HCT116 (cell line): ENCODE measurements around the gene GALNT13. TPM values are rescaled to one million over a fixed set of nuclear protein-coding genes. Genes with fewer than 3 reads are reported as not detected.

Source experiments
- ATAC-seq: fragments of 200-7000 bp; cut with Tn5 transposase; 2 replicates; pipeline ENCODE4 v1.9.1; 2020; ENCODE audit warnings: mild to moderate bottlenecking, moderate library complexity
- BruUV-seq: library from RNA; stranded (reverse); fragments of 400-500 nt; replicated peaks from 2 replicates; lab custom pipeline; 2021; lab: Mats Ljungman, UMichigan
- CTCF ChIA-PET: fragments of 300-600 bp; sonication (Branson Sonifier 250); formaldehyde crosslinking; loops from one replicate; lab custom pipeline; 2021; ENCODE audit warnings: antibody characterized with exemption; lab: Charles Lee
- POLR2A ChIA-PET: fragments of 300-600, 350-600 bp; sonication (Branson Sonifier 250); formaldehyde crosslinking; loops from one replicate; lab custom pipeline; 2021; ENCODE audit warnings: antibody characterized with exemption; lab: Charles Lee
- RAD21 ChIA-PET, 2 experiments: fragments of 300-600 bp; sonication (Branson Sonifier 250); formaldehyde crosslinking; loops; one replicate each; lab custom pipeline; 2023; ENCODE audit warnings: low total read pairs in 2 of 2; ENCODE audit not compliant: uncharacterized antibody in 2 of 2, unreplicated experiment in 2 of 2, low non-redundant PET in 1 of 2; lab: Charles Lee
- DNase-seq: peaks from one replicate; pipeline ENCODE4 v3.0.0-alpha.2; 2010; ENCODE audit warnings: low read depth, low spot score
- H2AFZ ChIP-seq: fragments of 200-600 bp; shearing (Covaris generic), sonication (generic); 2 replicates; pipeline ENCODE4 v1.6.1; 2017; ENCODE audit warnings: low read depth, mixed run types, mixed read lengths, antibody characterized with exemption, low read length; ENCODE audit not compliant: poor library complexity, severe bottlenecking
- H3K27ac ChIP-seq: 2 replicates; pipeline ENCODE4 v1.5.1; 2012; ENCODE audit warnings: low read depth, low read length
- H3K27me3 ChIP-seq: fragments of 200-600 bp; sonication (generic); 2 replicates; pipeline ENCODE4 v1.6.1; 2016; ENCODE audit warnings: mixed run types, low read length, mixed read lengths; ENCODE audit not compliant: insufficient read depth
- H3K36me3 ChIP-seq, 2 experiments: fragments of 200-500 bp in 1 of 2; fragments of 200-600 bp in 1 of 2; sonication (Bioruptor generic) in 1 of 2; sonication (generic) in 1 of 2; 2 replicates each; pipeline versions ENCODE4 v1.5.1 to v1.6.1; 2014 to 2016; ENCODE audit warnings: low read length in 2 of 2, inconsistent platforms in 1 of 2, mixed read lengths in 1 of 2, mixed run types in 1 of 2; ENCODE audit not compliant: insufficient read depth in 2 of 2, control insufficient read depth in 1 of 2
- H3K4me1 ChIP-seq, 2 experiments: fragments of 200-600 bp in 1 of 2; sonication (generic) in 1 of 2; 2 replicates each; pipeline versions ENCODE4 v1.5.1 to v1.6.1; 2012 to 2017; ENCODE audit warnings: low read length in 2 of 2, inconsistent platforms in 1 of 2, mild to moderate bottlenecking in 1 of 2, mixed read lengths in 1 of 2, mixed run types in 1 of 2, moderate library complexity in 1 of 2; ENCODE audit not compliant: insufficient read depth in 2 of 2, control insufficient read depth in 1 of 2
- H3K4me2 ChIP-seq: fragments of 200-600 bp; sonication (generic); 2 replicates; pipeline ENCODE4 v1.6.1; 2017; ENCODE audit warnings: mixed run types, low read length, mixed read lengths
- H3K4me3 ChIP-seq, 2 experiments: fragments of 200-600 bp in 1 of 2; sonication (generic) in 1 of 2; replicated peaks in 1 of 2; 2 replicates each; pipeline ENCODE4 v1.5.1; 2011 to 2016; ENCODE audit warnings: low read length in 2 of 2, control low read depth in 1 of 2, low read depth in 1 of 2, mild to moderate bottlenecking in 1 of 2, mixed read lengths in 1 of 2, mixed run types in 1 of 2
- H3K79me2 ChIP-seq: fragments of 200-600 bp; sonication (generic); 2 replicates; pipeline ENCODE4 v1.6.1; 2017; ENCODE audit warnings: mild to moderate bottlenecking, mixed run types, low read length, moderate library complexity, mixed read lengths; ENCODE audit not compliant: insufficient read depth
- H3K9ac ChIP-seq: fragments of 200-600 bp; sonication (generic); 2 replicates; pipeline ENCODE4 v1.6.1; 2016; ENCODE audit warnings: low read length, mixed read lengths
- H3K9me2 ChIP-seq: fragments of 200-600 bp; sonication (generic), shearing (Covaris generic); 2 replicates; pipeline ENCODE4 v1.6.1; 2017; ENCODE audit warnings: mixed run types, mild to moderate bottlenecking, moderate library complexity; ENCODE audit not compliant: insufficient read depth
- H3K9me3 ChIP-seq, 2 experiments: fragments of 200-500 bp in 1 of 2; fragments of 200-600 bp in 1 of 2; sonication (Bioruptor generic) in 1 of 2; sonication (generic) in 1 of 2; 2 replicates each; pipeline ENCODE4 v1.6.1; 2014 to 2017; ENCODE audit warnings: low read length in 2 of 2, mixed read lengths in 2 of 2, inconsistent platforms in 1 of 2, low read depth in 1 of 2, mild to moderate bottlenecking in 1 of 2, mixed run types in 1 of 2, moderate library complexity in 1 of 2; ENCODE audit not compliant: control insufficient read depth in 1 of 2, insufficient read depth in 1 of 2
- H4K20me1 ChIP-seq: fragments of 200-600 bp; sonication (generic), shearing (Covaris generic); 2 replicates; pipeline ENCODE4 v1.6.1; 2017; ENCODE audit warnings: mixed run types, mild to moderate bottlenecking, moderate library complexity; ENCODE audit not compliant: insufficient read depth
- ATF3 ChIP-seq: IDR thresholded peaks from 2 replicates; pipeline ENCODE4 v1.6.1; 2012
- CBX3 ChIP-seq: IDR thresholded peaks from 2 replicates; pipeline ENCODE4 v1.6.1; 2012; ENCODE audit warnings: low read depth
- CEBPB ChIP-seq: IDR thresholded peaks from 2 replicates; pipeline ENCODE4 v1.6.1; 2012; ENCODE audit warnings: low read depth
- EGR1 ChIP-seq: IDR thresholded peaks from 2 replicates; pipeline ENCODE4 v1.6.1; 2012; ENCODE audit warnings: low read depth
- ELF1 ChIP-seq: IDR thresholded peaks from 2 replicates; pipeline ENCODE4 v1.6.1; 2012; ENCODE audit warnings: low read depth, borderline replicate concordance
- EZH2 ChIP-seq: fragments of 200-600 bp; sonication (generic); IDR thresholded peaks from 2 replicates; pipeline ENCODE4 v1.6.1; 2017; ENCODE audit warnings: antibody characterized with exemption, mixed run types
- EZH2phosphoT487 ChIP-seq: fragments of 200-600 bp; IDR thresholded peaks from 2 replicates; pipeline ENCODE4 v1.6.1; 2018; ENCODE audit warnings: antibody characterized with exemption, borderline replicate concordance
- FOSL1 ChIP-seq: IDR thresholded peaks from 2 replicates; pipeline ENCODE4 v1.6.1; 2012; ENCODE audit warnings: low read depth
- JUND ChIP-seq: IDR thresholded peaks from 2 replicates; pipeline ENCODE4 v1.6.1; 2012
- MAX ChIP-seq: IDR thresholded peaks from 2 replicates; pipeline ENCODE4 v1.6.1; 2012
- POLR2AphosphoS5 ChIP-seq: IDR thresholded peaks from 2 replicates; pipeline ENCODE4 v1.6.1; 2011; ENCODE audit warnings: mild to moderate bottlenecking, low read depth, low read length, moderate library complexity
- RAD21 ChIP-seq: IDR thresholded peaks from 2 replicates; pipeline ENCODE4 v1.6.1; 2012; ENCODE audit warnings: low read depth, mild to moderate bottlenecking
- REST ChIP-seq: IDR thresholded peaks from 2 replicates; pipeline ENCODE4 v1.6.1; 2012; ENCODE audit warnings: low read depth
- SIN3A ChIP-seq: IDR thresholded peaks from 2 replicates; pipeline ENCODE4 v1.6.1; 2012; ENCODE audit warnings: low read depth
- SRF ChIP-seq: IDR thresholded peaks from 2 replicates; pipeline ENCODE4 v1.6.1; 2012; ENCODE audit warnings: low read depth
- TCF7L2 ChIP-seq: IDR thresholded peaks from 2 replicates; pipeline ENCODE4 v1.7.0; 2011; ENCODE audit warnings: borderline replicate concordance, inconsistent platforms; ENCODE audit not compliant: insufficient read depth, insufficient read length; ENCODE audit errors: extremely low read depth
- YY1 ChIP-seq: IDR thresholded peaks from 2 replicates; pipeline ENCODE4 v1.6.1; 2011; ENCODE audit warnings: low read length, low read depth, moderate library complexity, mild to moderate bottlenecking; ENCODE audit not compliant: insufficient replicate concordance; ENCODE audit errors: extremely low read depth
- ZBTB33 ChIP-seq: IDR thresholded peaks from 2 replicates; pipeline ENCODE4 v1.6.1; 2011; ENCODE audit warnings: mild to moderate bottlenecking, low read length, moderate library complexity; ENCODE audit not compliant: insufficient replicate concordance; ENCODE audit errors: extremely low read depth
- ZFX ChIP-seq: fragments of 450-650 bp; IDR thresholded peaks from 2 replicates; pipeline ENCODE4 v1.6.1; 2017
- ZNF274 ChIP-seq: fragments of 200-500 bp; sonication (Bioruptor generic); IDR thresholded peaks from 2 replicates; pipeline ENCODE4 v1.6.1; 2014; ENCODE audit warnings: mild to moderate bottlenecking, low read depth, low read length, inconsistent platforms
- intact Hi-C: fragments of 100-400 bp; cut with micrococcal nuclease; formaldehyde crosslinking; loops from 2 replicates; pipeline ENCODE4 v1.10.0; 2022
- total RNA-seq: library from RNA; stranded (reverse); gene quantifications from one replicate; pipeline ENCODE4 v1.2.1, GENCODE V29; 2021; ENCODE audit not compliant: unreplicated experiment

The GALNT13 gene
- total RNA-seq, 1 experiment from 2014 or later, result 0.44 TPM

GRCh38 chr2:154437104-154437503 lies 565.4 kb downstream of the GALNT13 start:
- no peaks in the 10 kb centered on the region for H3K9me3 ChIP-seq
- H4K20me1 ChIP-seq, result no peaks in the 10 kb centered on the region
- CTCF ChIA-PET, result no interaction called here
- no peak overlapping the region for H2AFZ ChIP-seq
- no peak overlapping the region for H3K27ac ChIP-seq
- H3K9ac ChIP-seq, result no peak overlapping the region
- BruUV-seq, result no TSS peak
- H3K9me2 ChIP-seq, result no peaks in the 10 kb centered on the region
- ATAC-seq (no peak), DNase-seq (no peak)
- H3K36me3 ChIP-seq, result no peaks in the 10 kb centered on the region
- TF ChIP-seq FOSL1 (no peak), SIN3A (no peak), REST (no peak), YY1 (no peak), RAD21 (no peak), EZH2phosphoT487 (no peak), JUND (no peak), CEBPB (no peak), EGR1 (no peak), POLR2AphosphoS5 (no peak), ATF3 (no peak), MAX (no peak), ELF1 (no peak), EZH2 (no peak), ZBTB33 (no peak), ZFX (no peak), SRF (no peak), ZNF274 (no peak), CBX3 (no peak), TCF7L2 (no peak)
- TF ChIP-seq, all 23 proteins: peak for 0
- Histone ChIP-seq H3K27me3 (no peaks in the 10 kb centered on the region), H3K79me2 (no peaks in the 10 kb centered on the region), H3K4me2 (no peak overlapping the region), H3K4me3 (no peak overlapping the region), H3K4me1 (no peaks in the 10 kb centered on the region)
- ChIA-PET RAD21 (no interaction called here), POLR2A (no interaction called here)
- intact Hi-C loops, result no loop called here
